ENCODE measurements around the gene LRRC74A.
"Not testable (repeated sequence)": the region's sequence is repeated elsewhere in the genome, so short reads cannot be mapped to it uniquely, and the experiment has no call there.

Gene LRRC74A

DNA sequence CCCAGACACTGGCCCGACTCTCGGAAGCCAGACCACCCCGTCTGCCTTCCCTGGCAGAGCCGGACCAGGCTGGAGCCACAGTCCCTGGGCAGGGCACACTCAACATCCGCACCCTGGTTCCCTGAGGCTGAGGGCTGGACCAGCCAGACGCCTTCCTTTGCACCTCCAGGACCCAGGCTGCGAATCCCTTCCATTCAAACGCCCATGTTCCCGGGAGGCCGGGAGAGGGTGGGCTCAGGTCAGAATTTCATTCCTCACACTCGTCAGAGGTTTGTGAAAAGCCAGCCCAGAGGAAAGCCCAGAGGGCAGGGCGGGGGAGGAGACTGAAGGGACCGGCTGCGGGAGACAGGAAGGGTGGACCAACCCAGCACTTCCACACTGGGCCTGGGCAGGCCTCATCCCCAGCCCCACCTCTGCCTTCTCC lies 58.7 kb downstream of the LRRC74A start:
- H3K4me1 ChIP-seq (ENCODE audit: insufficient read depth, poor library complexity, severe bottlenecking): no peaks in the 10 kb centered on the region
- H3K4me3 ChIP-seq (ENCODE audit: severe bottlenecking): no peak overlapping the region
- TF ChIP-seq, protein P1, sequence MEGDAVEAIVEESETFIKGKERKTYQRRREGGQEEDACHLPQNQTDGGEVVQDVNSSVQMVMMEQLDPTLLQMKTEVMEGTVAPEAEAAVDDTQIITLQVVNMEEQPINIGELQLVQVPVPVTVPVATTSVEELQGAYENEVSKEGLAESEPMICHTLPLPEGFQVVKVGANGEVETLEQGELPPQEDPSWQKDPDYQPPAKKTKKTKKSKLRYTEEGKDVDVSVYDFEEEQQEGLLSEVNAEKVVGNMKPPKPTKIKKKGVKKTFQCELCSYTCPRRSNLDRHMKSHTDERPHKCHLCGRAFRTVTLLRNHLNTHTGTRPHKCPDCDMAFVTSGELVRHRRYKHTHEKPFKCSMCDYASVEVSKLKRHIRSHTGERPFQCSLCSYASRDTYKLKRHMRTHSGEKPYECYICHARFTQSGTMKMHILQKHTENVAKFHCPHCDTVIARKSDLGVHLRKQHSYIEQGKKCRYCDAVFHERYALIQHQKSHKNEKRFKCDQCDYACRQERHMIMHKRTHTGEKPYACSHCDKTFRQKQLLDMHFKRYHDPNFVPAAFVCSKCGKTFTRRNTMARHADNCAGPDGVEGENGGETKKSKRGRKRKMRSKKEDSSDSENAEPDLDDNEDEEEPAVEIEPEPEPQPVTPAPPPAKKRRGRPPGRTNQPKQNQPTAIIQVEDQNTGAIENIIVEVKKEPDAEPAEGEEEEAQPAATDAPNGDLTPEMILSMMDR (IDR thresholded peaks at IDR 0.05; ENCODE audit: poor library complexity, severe bottlenecking): no peak
- no peak for DNase-seq (ENCODE audit: low spot score)
- ATAC-seq (ENCODE audit: low read depth): peak; percentile 31; the same call in 1 of the 3 replicates
- no peaks in the 10 kb centered on the region for H3K9me3 ChIP-seq (ENCODE audit: severe bottlenecking)
- no peaks in the 10 kb centered on the region for H3K36me3 ChIP-seq (ENCODE audit: low read depth)
- no peaks in the 10 kb centered on the region for H3K27me3 ChIP-seq (ENCODE audit: insufficient read depth, poor library complexity, severe bottlenecking)
- H3K27ac ChIP-seq (ENCODE audit: poor library complexity, severe bottlenecking): no peak overlapping the region

DNA sequence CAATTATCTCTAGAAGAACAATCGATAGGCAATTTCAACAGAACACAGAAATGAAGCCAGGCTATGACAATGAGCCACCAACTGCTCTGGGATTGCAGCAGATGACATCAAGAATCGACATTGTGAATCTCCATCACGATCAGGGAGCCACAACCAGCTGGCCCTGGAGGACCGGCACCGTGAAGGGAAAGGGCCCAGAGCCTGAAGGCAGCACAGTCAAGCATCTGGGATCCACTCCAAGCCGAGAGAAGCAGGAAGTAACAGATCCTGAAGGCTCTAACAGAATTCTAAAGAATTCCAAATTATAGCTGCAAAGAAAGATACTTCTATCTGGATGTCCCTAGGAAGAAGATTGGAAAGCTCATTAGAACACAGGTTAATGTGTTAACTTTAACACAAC lies 61.0 kb downstream of the LRRC74A start:
- Histone ChIP-seq H3K9me3 (ENCODE audit: severe bottlenecking) (peaks cover 3% of the 10 kb centered on the region), H3K27ac (ENCODE audit: poor library complexity, severe bottlenecking) (no peak overlapping the region), H3K4me1 (ENCODE audit: insufficient read depth, poor library complexity, severe bottlenecking) (no peaks in the 10 kb centered on the region), H3K27me3 (ENCODE audit: insufficient read depth, poor library complexity, severe bottlenecking) (no peaks in the 10 kb centered on the region), H3K4me3 (ENCODE audit: severe bottlenecking) (no peak overlapping the region), H3K36me3 (ENCODE audit: low read depth) (no peaks in the 10 kb centered on the region)
- ATAC-seq (ENCODE audit: low read depth): no peak
- TF ChIP-seq, protein P1 (IDR thresholded peaks at IDR 0.05; ENCODE audit: poor library complexity, severe bottlenecking): no peak
- DNase-seq (ENCODE audit: low spot score): no peak

DNA sequence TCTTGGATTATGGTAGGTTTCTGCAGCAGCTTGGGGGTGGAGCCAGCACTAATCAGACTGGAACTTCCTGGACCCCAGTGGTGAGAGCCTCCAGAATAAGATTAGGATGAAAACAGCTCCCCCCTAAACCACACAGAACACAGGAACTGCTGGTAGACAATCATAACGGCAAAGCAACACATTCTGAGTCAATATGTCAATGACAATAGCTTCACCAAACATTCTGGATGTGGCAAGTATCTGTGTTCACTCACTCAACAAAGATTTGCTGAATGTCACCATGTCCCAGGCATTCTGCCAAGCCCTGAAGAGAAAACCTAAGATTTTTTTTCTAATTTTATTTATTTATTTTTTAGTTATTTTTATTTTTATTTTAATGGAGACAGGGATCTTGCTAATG lies 65.2 kb downstream of the LRRC74A start:
- Histone ChIP-seq H3K27ac (ENCODE audit: poor library complexity, severe bottlenecking) (no peak overlapping the region), H3K9me3 (ENCODE audit: severe bottlenecking) (peaks cover 8% of the 10 kb centered on the region), H3K36me3 (ENCODE audit: low read depth) (no peaks in the 10 kb centered on the region), H3K4me3 (ENCODE audit: severe bottlenecking) (no peak overlapping the region), H3K4me1 (ENCODE audit: insufficient read depth, poor library complexity, severe bottlenecking) (no peaks in the 10 kb centered on the region), H3K27me3 (ENCODE audit: insufficient read depth, poor library complexity, severe bottlenecking) (no peaks in the 10 kb centered on the region)
- DNase-seq (ENCODE audit: low spot score): no peak
- no peak for ATAC-seq (ENCODE audit: low read depth)
- TF ChIP-seq, protein P1 (IDR thresholded peaks at IDR 0.05; ENCODE audit: poor library complexity, severe bottlenecking): no peak

DNA sequence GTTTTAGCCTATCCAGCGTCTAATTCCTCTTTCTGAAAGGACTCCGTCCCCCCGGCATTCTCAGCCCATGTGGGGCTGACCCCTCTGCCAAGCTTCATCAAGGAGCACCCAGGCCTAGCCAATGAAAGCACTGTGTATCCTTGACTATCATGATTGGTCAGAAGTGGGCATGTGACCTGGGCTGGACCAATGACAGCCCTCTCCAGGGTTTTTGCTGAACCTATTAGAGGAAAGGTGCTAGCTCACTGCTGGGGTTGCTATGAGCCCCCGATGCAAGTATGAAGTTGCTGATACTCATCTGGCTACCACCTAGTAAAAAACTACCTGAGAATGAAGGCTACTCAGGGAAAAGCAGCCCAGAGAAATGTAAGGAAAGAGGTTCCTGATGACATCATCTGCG lies 68.1 kb downstream of the LRRC74A start:
- TF ChIP-seq, protein P1 (IDR thresholded peaks at IDR 0.05; ENCODE audit: poor library complexity, severe bottlenecking): no peak
- no peaks in the 10 kb centered on the region for H3K36me3 ChIP-seq (ENCODE audit: low read depth)
- DNase-seq (ENCODE audit: low spot score): no peak
- H3K27ac ChIP-seq (ENCODE audit: poor library complexity, severe bottlenecking): no peak overlapping the region
- H3K4me3 ChIP-seq (ENCODE audit: severe bottlenecking): no peak overlapping the region
- no peaks in the 10 kb centered on the region for H3K4me1 ChIP-seq (ENCODE audit: insufficient read depth, poor library complexity, severe bottlenecking)
- H3K27me3 ChIP-seq (ENCODE audit: insufficient read depth, poor library complexity, severe bottlenecking): no peaks in the 10 kb centered on the region
- peaks cover 8% of the 10 kb centered on the region for H3K9me3 ChIP-seq (ENCODE audit: severe bottlenecking)
- no peak for ATAC-seq (ENCODE audit: low read depth)

DNA sequence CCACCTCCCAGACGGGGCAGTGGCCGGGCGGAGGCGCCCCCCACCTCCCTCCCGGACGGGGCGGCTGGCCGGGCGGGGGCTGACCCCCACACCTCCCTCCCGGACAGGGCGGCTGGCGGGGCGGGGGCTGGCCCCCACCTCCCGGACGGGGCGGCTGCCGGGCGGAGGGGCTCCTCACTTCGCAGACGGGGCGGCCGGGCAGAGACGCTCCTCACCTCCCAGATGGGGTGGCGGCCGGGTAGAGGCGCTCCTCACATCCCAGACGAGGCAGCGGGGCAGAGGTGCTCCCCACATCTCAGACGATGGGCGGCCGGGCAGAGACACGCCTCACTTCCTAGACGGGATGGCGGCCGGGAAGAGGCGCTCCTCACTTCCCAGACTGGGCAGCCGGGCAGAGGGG lies 71.8 kb downstream of the LRRC74A start:
- DNase-seq (ENCODE audit: low spot score); H3K4me1 ChIP-seq (ENCODE audit: insufficient read depth, poor library complexity, severe bottlenecking); H3K9me3 ChIP-seq (ENCODE audit: severe bottlenecking); H3K27ac ChIP-seq (ENCODE audit: poor library complexity, severe bottlenecking); H3K27me3 ChIP-seq (ENCODE audit: insufficient read depth, poor library complexity, severe bottlenecking); H3K36me3 ChIP-seq (ENCODE audit: low read depth); ATAC-seq (ENCODE audit: low read depth); H3K4me3 ChIP-seq (ENCODE audit: severe bottlenecking): not testable (repeated sequence)

All from RWPE2 (cell line).